ENCODE results near the gene GLIS1.

GLIS1 gene

DNA sequence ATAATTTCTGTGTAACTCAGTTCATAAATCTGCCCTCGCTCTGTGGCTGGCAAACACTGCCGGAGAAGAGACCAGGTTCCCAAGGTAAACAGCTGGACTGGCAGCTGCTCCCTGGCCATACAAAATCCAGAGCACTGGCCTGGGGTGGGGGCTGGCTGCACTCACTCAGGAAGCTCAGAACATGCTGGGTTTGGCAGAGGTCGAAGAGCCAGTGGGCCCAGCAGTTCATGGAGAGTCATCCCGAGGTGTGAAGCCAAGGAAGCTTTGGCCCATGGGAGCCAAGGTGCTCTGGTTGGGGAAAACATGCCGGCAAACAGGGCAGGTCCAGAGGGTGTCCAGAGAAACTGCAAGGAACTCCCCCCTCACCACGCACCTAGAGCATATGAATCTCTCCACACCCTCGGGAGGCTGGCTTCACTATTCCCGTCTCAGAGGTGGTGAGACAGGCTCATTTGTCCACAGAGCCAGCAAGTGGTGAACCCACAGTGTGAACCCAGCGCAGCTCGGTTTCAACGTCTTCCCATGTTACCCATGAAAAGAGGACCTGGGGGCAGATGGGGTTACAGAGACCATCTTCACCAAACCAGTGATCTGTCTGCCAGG lies 177.4 kb downstream of the GLIS1 start:
- no peak for TF ChIP-seq EZH2phosphoT487 (IDR thresholded peaks at IDR 0.05; ENCODE audit: borderline replicate concordance, low read length)
- TF ChIP-seq, protein P1, sequence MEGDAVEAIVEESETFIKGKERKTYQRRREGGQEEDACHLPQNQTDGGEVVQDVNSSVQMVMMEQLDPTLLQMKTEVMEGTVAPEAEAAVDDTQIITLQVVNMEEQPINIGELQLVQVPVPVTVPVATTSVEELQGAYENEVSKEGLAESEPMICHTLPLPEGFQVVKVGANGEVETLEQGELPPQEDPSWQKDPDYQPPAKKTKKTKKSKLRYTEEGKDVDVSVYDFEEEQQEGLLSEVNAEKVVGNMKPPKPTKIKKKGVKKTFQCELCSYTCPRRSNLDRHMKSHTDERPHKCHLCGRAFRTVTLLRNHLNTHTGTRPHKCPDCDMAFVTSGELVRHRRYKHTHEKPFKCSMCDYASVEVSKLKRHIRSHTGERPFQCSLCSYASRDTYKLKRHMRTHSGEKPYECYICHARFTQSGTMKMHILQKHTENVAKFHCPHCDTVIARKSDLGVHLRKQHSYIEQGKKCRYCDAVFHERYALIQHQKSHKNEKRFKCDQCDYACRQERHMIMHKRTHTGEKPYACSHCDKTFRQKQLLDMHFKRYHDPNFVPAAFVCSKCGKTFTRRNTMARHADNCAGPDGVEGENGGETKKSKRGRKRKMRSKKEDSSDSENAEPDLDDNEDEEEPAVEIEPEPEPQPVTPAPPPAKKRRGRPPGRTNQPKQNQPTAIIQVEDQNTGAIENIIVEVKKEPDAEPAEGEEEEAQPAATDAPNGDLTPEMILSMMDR (IDR thresholded peaks at IDR 0.05; ENCODE audit: low read depth, low read length, poor library complexity, severe bottlenecking) = no peak
- no peaks in the 10 kb centered on the region for H3F3A ChIP-seq (ENCODE audit: control insufficient read depth, insufficient read depth)
- no peak overlapping the region for H3K27ac ChIP-seq (ENCODE audit: low read depth, low read length)
- H3K9me2 ChIP-seq (replicated peaks; ENCODE audit: control insufficient read depth, low read length) = no peaks in the 10 kb centered on the region
- peaks cover 15% of the 10 kb centered on the region for H3K27me3 ChIP-seq (ENCODE audit: control insufficient read depth, low read length)
- H3K79me2 ChIP-seq (ENCODE audit: control insufficient read depth, low read length) = no peaks in the 10 kb centered on the region
- no peak overlapping the region for H3K4me2 ChIP-seq (ENCODE audit: low read length)
- peaks cover under 1% of the 10 kb centered on the region; the same call in 1 of the 2 replicates for H3K9me3 ChIP-seq (ENCODE audit: control insufficient read depth, insufficient read depth, low read length)
- no peaks in the 10 kb centered on the region for H3K4me1 ChIP-seq (ENCODE audit: control insufficient read depth, low read length)
- H4K20me1 ChIP-seq (ENCODE audit: control insufficient read depth, insufficient read depth, low read depth, low read length) = no peaks in the 10 kb centered on the region
- no peaks in the 10 kb centered on the region for H3K36me3 ChIP-seq (ENCODE audit: control insufficient read depth, low read length)
- no peak overlapping the region for H3K4me3 ChIP-seq (ENCODE audit: low read length)

DNA sequence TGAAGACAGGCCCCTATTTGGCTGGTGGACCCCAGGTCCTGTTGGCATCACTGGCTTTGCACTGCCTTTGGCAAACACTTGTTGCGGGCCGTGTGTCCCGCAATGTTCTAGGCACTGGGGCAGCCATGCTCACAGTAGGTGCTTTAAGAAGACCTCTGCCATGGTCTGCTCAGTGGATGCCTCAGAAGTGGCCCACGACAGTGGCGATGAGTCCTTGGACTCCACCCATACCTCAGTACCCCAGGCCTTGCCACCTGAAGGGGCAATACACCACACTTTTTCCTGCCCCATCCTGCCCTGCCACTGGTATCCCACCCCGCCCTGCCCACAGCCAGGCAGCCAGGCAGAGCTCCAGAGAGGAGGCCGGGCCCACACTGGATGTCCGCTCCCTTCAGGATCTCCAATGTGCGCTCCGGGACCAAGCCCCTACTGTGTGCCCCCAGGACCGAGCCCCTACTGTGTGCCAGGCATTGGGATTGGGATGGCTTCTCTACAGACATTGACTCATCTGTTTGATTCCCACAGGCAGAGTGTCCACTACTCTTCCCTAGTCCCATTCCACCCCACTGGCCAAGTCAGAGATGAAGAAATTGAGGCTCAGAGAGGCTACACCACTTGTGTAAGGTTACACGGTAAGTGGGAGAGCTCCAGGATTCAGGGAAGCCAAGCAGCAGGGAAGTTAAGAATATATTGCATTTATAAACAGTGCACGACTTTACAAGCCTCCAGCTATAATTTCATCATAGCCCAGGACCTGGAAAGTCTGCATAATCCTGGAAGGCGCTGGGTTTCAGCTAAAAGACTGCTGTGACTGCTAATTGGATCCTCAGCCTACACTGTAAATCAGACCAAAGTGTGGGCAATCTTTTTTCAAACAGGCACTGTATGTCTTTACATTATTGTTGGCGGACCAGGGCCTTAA lies 178.1 kb downstream of the GLIS1 start:
- Histone ChIP-seq H3K9me3 (ENCODE audit: control insufficient read depth, insufficient read depth, low read length) (peaks cover 8% of the 10 kb centered on the region; the same call in 1 of the 2 replicates), H3K4me1 (ENCODE audit: control insufficient read depth, low read length) (no peaks in the 10 kb centered on the region), H3K27me3 (ENCODE audit: control insufficient read depth, low read length) (peaks cover 11% of the 10 kb centered on the region), H3K36me3 (ENCODE audit: control insufficient read depth, low read length) (no peaks in the 10 kb centered on the region), H4K20me1 (ENCODE audit: control insufficient read depth, insufficient read depth, low read depth, low read length) (no peaks in the 10 kb centered on the region), H3K4me2 (ENCODE audit: low read length) (no peak overlapping the region), H3K4me3 (ENCODE audit: low read length) (no peak overlapping the region), H3F3A (ENCODE audit: control insufficient read depth, insufficient read depth) (no peaks in the 10 kb centered on the region), H3K79me2 (ENCODE audit: control insufficient read depth, low read length) (no peaks in the 10 kb centered on the region), H3K27ac (ENCODE audit: low read depth, low read length) (no peak overlapping the region), H3K9me2 (replicated peaks; ENCODE audit: control insufficient read depth, low read length) (no peaks in the 10 kb centered on the region)
- TF ChIP-seq, protein P1 (IDR thresholded peaks at IDR 0.05; ENCODE audit: low read depth, low read length, poor library complexity, severe bottlenecking) = no peak
- TF ChIP-seq EZH2phosphoT487 (IDR thresholded peaks at IDR 0.05; ENCODE audit: borderline replicate concordance, low read length) = no peak

DNA sequence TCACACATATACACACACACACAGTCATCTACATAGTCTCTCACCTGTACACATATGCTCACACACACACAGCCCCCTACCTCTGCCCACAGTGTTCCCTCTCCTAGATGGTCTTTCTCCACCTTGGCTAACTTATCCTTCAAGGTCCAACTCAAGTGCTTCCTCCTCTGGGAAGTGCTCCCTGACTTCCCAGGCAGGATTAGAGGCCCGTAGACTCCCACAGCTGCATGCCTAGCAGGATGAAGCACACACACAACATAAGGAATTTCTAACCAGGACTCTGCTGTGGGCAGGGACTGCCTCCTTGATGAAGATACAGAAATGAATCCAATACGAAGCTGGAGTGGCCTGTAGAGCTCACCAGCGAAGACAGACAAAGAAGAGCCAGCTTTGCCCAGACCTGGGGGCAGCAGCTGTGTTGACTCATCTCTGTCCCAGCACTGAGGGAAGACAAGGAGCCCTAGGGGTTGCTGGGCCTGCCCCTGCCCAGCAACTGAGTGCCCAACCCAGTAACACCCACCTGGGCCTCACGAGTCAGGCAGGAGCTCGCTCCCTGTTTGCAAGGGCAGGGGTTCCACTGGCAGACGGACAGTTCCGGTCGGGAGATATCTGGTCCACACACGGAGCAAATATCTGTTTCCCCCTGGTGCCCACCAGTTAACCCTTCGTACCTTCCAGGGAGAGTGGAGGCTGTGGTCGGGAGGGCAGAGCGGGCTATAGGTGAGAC lies 178.9 kb downstream of the GLIS1 start:
- Histone ChIP-seq H3K4me3 (ENCODE audit: low read length) (no peak overlapping the region), H3K27me3 (ENCODE audit: control insufficient read depth, low read length) (peaks cover 8% of the 10 kb centered on the region; the same call in 1 of the 2 replicates), H3K27ac (ENCODE audit: low read depth, low read length) (no peak overlapping the region), H3K9me3 (ENCODE audit: control insufficient read depth, insufficient read depth, low read length) (peaks cover 10% of the 10 kb centered on the region; the same call in 1 of the 2 replicates), H3K9me2 (replicated peaks; ENCODE audit: control insufficient read depth, low read length) (no peaks in the 10 kb centered on the region), H4K20me1 (ENCODE audit: control insufficient read depth, insufficient read depth, low read depth, low read length) (no peaks in the 10 kb centered on the region), H3K79me2 (ENCODE audit: control insufficient read depth, low read length) (no peaks in the 10 kb centered on the region), H3K4me2 (ENCODE audit: low read length) (no peak overlapping the region), H3K36me3 (ENCODE audit: control insufficient read depth, low read length) (no peaks in the 10 kb centered on the region), H3F3A (ENCODE audit: control insufficient read depth, insufficient read depth) (no peaks in the 10 kb centered on the region), H3K4me1 (ENCODE audit: control insufficient read depth, low read length) (no peaks in the 10 kb centered on the region)
- no peak for TF ChIP-seq EZH2phosphoT487 (IDR thresholded peaks at IDR 0.05; ENCODE audit: borderline replicate concordance, low read length)
- TF ChIP-seq, protein P1 (IDR thresholded peaks at IDR 0.05; ENCODE audit: low read depth, low read length, poor library complexity, severe bottlenecking) = no peak

Measured in DOHH2 (cell line).